Fibroblast of skin of right quadriceps (primary cell): ENCODE data around the gene SPTBN1.
A peak's percentile ranks its signal among the peaks of the same experiment; 100 is the strongest.

Source experiments
- DNase-seq: peaks from one replicate; pipeline ENCODE4 v3.0.0-alpha.2; 2013

SPTBN1 gene

DNA sequence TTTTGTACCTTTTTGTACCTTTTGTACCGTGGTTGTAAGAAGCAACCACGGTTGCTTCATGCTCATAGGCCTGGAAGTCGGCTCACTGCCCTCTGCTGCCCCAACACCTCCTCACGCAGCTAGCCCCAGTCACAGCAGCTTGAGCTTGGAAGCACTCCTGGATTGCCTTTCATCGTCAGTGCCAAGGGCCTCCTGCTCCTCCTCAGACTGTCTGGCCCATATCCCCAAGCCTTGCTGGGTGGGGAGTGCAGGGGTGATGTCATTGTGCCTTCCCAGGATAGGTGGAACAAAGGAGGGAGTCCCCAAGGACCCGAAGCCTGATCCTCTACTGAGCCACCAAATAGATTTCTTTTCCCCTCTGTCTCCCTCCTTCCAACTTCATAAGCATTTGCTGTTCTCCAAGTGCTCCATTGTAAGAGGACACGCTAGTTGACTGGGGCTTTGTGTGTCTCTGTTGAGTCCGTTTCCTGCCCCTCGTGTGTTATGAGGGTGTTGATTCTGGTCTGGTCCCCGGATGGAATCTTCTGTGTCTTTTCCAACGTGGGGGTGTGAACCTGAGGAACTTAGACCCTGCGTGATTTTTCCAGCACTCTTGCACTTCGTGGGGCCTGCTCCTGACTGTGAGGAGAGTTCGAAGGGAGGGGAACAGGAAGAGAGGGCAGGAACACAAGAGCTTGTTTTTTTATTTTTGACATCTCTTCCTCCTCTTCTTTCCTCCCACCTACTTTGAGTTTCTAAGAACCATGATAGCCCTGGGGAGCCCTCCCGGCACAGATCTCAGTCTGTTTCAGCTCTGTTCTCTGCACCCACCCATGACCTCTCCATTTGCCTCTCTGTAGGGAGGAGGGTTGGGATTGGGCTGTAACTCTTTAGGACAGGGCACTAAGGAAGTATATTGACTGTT, 140.1 kb downstream of the SPTBN1 start:
- DNase-seq: peak; percentile 13

DNA sequence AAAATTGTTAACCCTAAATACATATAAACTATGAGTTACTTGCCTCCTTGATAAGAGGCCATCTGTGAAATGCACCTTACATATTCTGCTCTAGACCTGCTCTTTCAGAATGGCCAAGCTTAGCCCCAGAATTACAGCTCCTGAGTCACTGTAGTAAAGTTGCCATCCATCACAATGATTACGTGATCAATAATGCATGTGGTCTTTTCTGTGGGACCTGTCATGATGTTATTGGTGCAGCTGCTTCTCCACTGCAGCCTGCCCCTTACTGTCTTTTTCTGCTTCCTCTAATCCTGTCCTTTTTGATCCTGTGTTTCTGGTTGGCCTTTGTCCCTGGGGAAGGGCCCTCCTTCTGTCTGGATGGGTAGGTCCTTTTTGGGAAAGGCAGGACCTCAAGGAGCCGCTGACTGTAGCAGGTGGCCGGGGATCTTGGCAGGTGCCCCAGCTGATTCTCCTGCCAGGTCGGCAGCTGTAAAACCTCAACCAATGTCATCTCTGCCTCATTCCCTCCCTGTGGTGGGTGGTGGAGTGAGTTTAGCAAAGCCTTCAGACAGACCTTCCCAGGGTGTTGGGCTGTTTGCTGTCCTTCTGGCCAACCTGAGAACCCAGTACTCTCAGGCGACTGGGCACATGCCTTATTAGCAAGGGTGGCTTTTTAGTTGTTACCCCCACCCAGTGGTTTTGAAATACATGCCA, 141.2 kb downstream of the SPTBN1 start:
- DNase-seq: no peak

DNA sequence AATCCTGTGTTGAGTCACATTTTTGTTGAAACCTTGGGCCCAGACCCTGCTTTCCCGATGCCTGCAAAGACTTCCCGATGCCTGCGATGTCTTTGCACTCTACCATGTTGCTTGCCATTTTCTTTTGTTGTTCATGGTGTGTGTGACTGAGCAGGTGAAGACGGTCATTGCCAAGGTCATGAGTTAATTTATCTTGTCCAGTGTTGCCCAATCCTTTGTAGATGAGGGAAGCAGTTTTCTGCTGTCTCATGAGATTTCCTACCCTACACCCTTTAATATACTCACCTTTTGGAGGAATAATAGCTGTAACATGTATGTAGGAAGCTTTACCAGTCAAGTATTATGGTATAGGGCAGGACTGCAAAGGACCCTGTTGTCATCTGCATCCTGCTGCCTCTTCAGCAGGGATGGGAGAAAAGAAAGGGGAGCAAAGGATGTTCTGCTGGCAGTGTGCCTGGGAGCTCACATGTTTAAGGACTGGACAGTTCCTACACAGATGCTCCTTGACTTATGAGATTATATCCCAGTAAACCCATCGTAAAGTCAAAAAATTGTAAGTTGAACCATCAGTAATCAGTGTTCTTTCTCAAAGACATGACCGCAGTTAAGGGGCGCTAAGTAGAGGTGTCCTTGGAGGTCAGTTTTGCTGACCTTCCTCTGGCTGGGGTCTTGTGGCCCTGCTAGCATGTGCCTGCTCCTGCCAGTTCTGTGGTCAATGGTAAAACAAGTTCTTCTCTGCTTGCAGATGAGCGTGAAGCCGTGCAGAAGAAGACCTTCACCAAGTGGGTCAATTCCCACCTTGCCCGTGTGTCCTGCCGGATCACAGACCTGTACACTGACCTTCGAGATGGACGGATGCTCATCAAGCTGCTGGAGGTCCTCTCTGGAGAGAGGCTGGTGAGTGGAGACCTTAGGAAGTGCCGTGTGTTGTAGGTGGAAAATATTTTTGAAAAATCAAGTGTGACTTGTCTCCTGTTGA, 142.5 kb downstream of the SPTBN1 start:
- no peak for DNase-seq

DNA sequence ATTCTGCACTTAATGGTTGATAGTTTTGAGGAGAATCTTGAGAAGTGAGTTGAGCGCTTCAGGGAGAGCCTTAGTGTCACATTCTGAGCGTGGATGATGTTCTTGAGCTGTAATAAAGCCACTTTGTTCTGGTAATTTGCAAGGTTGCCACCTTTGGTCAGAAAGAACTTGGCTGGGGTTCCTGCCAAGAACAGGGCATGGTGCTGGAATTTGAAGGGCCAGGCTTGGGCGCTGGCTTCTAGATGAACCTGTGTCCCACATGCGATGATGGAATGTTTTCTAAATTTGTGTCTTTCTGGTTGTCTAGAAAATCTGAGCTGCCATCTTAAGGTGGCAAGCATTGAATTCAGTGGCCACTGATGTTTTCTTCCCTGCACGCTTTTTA, 143.2 kb downstream of the SPTBN1 start:
- no peak for DNase-seq

DNA sequence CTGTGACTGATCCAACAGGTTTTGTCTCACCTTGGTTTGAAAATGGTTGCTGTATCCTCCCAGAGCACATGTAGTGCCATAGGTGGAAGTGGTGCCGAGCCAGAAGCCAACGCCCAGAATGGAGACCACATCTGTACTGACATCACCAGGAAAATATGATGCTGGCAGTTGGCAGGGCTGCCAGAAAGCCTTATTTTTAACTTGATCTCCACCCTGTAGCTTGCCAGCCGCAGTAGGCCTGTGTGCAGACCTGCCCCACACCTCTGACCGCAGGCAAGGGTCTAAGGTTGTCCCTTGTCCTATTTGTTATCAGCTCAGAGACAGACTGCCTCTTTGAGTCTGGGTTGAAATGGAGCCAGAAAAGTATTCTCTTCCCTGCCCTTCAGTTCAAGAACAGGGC, 143.8 kb downstream of the SPTBN1 start:
- no peak for DNase-seq

DNA sequence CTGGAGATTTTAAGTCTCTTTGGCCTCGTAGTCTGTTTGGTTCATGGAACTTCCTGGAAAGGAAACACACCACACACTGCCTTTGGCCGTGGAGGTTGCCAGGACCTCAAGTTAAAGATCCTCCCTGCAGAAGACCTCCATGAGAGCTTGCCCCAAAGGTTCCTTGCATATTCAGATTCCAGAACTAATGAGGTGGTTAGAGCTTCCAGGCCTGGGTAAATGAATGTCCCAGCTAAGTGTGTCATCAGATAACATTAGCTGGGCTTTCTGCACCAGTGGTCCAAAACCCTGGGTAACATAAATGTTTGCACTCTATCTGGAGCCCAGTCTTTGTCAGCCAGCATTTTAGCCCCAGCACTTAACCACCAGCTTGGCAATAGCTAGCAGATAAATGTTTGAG, 145.2 kb downstream of the SPTBN1 start:
- no peak for DNase-seq

DNA sequence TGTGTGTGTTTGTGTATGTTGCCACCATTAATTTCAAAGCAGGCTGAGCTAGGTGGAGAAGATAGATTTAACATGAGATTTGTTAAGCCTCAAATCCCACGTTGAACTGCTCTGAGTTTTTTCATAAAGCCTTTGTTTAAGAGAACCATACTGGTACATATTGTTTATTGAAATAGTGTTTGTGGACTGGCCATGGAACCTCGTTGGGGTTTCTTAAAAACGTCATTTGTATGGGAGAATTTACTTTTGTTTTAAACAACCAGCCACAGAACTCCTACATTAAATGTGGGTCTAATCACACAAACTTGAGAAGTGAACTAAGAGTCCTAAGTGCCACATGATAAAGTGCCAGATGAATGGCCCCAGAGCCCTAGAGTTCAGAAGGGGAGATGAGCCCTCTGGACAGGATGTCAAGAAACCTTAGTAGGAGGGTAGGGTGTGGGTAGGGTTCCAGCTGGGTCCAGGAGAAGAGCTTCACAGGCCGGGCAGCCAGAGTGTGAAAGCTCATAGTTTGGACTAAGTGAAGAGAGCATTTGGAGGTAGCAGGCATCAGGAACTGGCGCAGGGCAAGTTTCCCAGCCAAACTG, 146.7 kb downstream of the SPTBN1 start:
- no peak for DNase-seq

DNA sequence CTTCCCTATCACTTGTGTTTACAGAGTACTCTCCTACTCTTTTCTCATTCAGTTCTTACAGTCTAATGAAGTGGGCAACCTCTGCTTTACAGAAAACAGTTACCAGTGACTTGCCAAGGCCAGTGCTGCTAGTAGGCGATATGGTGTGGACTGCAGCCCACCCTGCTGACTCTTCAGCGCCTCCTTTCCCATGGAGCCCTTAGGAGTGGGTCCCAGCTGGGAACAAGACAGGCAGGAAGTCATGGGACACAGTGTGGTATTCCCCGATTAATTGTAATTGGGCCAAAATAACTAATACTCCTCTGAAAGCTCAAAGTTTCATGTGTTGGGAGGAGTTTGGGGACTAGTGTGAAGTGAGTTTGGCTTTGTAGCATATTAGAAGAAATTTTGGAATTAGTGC, 147.2 kb downstream of the SPTBN1 start:
- no peak for DNase-seq

DNA sequence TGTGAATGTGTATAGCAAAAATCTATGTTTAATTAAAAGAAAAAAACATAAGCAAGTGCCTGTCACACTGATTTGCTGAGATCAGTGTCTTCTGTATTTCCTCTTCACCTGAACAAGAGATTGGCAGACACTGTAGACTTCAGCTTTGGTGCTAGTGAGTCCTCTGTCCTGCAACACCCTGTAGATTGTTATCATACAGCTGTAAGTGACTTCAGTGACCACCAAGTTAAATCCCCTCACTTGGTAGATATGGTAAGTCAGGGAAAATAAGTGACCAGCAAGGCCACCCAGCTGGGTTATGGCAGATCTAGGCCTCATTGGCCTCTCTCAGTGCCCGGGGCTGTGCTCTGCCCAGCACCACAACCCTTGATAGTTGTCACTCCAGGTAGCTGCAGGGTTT, 147.7 kb downstream of the SPTBN1 start:
- no peak for DNase-seq

DNA sequence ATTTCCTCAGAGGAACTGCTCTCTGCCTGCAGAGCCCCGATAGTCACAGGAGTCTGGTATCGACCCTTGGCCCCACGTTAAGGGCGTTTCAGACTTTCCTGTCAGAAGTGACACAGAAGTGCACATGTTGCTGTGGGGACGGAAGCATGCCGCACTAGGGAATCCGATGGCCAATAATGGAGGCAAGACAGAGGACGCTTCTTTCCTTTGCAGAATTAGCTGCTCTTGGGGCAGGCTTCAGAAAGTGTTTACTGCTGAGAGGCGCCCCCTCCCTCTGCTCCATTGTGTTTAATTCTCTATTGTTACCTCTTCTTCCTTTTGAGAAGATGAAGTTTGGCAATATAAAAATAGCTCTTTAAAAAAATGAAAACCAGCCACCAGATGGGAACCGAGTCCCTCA, 148.7 kb downstream of the SPTBN1 start:
- DNase-seq: no peak

DNA sequence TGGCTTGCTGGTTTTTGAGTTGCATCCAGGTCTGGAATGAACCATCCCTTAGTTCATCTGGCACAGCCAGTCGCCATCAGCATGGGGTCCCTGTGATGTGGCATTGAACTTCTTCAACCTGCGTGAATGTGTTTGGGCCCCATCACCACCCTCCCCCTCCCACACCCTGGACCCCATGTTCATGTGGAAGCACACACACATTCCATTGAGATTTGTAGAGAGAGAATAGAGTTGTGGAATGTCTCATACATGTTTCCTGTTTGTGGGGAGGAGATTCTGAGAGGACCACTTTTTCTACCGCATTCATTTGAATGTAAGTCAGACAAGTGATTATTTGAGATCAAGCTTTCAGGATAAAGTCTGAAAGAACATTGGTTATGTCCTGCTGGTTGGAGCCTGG, 149.7 kb downstream of the SPTBN1 start:
- peak; percentile 76 for DNase-seq

DNA sequence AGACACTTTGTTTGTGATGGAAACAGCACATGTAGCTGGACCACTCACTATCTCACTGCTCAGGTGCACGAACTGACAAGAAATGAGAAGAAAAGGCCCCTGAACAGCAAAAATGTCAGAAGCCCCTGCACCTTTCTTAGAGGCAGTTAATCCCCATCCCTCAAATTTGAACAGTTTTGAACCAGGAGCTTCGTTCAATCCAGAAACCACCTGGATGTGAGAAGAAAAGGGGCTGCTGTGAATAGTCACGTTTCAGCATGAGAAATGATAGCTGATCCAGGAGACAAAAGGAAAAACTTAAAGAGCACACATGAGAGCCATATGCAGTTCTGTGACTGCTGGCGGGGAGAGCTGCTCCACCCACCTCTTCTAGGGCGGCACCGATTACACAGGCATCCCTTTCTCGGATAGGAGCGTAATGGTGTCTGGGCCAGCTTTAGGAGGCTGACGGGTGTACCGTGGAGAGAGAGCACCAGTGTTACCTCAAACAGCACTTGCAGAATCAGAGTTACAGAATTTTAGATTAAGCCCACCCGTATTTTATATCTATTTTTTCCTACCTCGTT, 150.3 kb downstream of the SPTBN1 start:
- DNase-seq: peak; percentile 38

DNA sequence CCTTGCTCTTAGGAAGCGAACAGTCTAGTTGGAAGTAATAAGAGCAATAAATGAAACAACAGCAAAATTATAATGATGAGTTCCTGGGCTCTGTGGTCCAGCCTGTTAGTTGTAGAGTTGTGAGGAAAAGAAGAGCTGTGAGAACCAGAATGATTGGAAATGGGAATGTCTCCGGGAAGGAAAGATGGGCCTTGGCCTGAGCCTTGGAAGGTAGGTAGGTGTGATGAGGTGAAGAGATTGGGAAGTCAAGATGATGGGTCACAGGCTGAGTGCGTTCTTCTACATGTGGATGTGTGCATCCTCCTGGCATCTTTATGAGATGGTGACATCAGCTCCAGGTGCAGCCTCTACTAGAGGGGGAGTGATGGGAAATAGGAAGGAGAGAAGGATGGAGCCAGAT, 152.1 kb downstream of the SPTBN1 start:
- DNase-seq: no peak

DNA sequence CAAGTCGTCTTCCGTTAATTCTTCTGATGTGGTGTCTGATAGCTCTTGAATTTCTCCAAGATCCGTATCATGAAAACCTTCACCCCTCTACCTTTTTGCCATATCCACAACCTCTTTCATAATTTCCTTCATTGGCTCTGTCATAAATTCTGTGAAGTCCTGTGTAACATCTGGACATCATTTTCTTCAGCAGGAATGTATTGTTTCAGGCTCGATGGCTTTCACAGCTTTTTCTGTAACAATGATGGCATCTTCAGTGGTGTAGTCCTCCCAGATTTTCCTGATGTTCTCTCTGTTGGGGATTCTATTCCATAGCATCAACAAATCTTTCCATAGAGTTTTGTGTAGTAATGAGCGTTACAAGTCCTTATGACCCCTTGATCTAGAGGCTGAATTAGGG, 153.1 kb downstream of the SPTBN1 start:
- no peak for DNase-seq

DNA sequence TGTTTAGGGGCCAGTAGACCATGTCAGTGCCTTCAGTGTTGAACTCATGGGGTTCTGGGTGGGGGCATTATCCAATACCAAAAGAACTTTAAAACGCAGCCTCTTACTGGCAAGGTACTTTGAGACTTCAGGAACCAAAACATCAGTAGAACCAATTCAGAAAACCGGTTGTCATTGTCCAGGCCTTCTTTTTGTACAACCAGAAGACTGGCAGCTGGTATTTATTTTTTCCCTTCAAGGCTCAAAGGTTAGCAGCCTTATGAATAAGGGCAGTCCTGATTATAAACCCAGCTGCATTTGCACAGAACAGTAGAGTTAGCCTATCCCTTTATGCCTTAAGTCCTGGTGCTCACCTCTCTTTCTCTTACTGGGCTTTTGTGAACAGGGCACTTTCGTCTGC, 153.5 kb downstream of the SPTBN1 start:
- DNase-seq: no peak

DNA sequence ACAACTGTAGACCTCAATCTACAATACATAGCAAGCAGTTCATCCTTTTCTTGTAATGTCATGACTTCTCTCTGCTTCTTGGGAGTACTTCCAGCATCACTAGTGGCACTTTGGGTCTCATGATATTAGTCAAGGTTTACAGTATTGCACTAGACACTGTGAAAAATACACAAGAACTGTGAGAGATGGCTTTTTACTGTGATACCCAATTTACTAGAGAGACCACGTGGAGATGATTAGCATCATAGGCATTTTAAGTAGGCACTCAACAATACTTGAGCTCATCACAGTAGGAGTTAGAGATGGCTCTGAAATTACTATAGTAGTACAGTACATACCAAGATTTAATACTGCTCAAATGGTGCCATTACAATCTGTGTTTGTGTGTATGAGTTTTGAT, 154.6 kb downstream of the SPTBN1 start:
- DNase-seq: peak; percentile 50

DNA sequence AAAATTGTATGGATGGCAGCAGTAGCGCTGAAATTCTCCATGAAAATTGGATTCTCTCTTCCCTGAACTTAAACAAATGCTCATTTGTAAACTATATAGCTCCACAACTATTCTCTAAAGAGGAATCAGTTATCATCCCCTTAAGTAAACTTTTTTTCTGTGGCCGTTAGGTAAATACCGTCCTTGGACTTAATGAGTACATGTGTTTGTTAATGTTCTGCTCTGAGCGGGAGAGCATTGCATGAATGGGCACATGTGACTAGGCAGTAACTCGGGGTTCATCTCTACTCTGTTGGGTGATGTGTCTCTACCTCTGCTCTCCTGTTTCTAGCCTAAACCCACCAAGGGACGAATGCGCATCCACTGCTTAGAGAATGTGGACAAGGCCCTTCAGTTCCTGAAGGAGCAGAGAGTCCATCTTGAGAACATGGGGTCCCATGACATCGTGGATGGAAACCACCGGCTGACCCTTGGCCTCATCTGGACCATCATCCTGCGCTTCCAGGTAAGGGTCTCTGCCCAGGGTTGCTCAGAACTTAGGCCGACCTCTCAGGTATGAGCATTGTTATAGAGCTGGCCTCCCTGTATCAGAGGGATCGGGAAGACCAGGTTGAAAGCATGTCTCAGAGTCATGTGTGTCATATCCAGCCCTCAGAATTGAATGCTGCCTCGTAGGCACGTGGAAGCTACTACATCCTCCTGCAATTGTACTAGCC, 155.9 kb downstream of the SPTBN1 start:
- DNase-seq: no peak

DNA sequence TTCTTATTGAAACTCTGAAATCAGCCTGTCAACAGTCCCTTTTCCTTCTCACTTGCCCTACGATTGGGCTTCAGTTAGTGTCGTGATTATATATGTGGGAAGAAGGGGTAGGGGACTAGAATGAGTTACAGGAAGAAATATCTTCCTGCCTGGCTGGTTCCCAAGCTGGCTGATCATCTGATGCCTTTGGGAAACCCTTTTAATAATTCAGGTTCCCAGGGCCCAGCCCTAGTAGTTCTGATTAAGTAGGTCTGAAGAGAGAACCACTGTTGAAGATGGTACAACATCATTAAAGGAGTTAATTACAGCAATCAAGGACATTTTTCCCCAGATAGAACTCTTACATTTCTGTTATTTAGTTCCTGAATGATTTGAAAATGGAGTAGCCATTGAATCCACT, 157.3 kb downstream of the SPTBN1 start:
- DNase-seq: no peak

DNA sequence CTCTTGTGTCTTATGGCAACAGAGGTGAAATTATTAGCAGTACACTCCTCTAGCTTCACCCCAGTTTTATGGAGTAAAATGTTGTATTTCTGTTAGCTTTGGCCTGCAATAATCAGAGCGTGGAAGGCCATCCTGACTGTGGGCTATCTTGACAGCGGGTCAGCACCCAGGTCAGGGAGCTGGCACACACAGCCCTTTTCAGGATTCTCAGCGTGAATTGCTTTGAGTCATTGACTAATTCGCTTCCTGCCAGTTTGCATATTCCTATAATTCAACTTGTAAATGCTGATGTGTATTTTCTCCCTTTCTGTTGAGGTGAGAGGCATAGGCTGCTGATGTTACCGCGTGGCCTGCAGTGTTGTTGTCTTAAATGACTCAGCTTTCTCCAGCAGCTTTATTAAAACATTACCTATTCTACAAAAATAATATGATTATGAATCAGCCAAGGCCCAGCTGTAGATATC, 157.7 kb downstream of the SPTBN1 start:
- DNase-seq: peak; percentile 52

DNA sequence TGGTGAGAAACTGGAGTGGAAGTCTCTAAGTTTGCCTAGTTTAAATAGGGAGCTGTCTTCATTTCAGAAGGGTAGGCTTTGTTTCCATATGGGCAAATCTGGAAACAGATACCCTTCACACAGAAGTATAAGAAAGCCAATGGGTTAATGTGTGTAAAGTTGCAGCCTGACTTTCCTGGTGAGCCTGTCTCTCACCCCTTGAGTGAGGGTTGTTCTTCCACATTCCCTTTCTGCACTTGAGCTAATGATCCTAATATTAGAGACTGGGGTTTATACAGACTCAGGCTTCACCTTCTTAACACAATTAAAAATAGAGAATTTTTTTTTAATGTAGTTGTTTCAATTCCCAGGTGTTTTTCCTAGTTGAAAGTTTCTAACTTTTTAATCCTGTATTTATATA, 158.7 kb downstream of the SPTBN1 start:
- no peak for DNase-seq

DNA sequence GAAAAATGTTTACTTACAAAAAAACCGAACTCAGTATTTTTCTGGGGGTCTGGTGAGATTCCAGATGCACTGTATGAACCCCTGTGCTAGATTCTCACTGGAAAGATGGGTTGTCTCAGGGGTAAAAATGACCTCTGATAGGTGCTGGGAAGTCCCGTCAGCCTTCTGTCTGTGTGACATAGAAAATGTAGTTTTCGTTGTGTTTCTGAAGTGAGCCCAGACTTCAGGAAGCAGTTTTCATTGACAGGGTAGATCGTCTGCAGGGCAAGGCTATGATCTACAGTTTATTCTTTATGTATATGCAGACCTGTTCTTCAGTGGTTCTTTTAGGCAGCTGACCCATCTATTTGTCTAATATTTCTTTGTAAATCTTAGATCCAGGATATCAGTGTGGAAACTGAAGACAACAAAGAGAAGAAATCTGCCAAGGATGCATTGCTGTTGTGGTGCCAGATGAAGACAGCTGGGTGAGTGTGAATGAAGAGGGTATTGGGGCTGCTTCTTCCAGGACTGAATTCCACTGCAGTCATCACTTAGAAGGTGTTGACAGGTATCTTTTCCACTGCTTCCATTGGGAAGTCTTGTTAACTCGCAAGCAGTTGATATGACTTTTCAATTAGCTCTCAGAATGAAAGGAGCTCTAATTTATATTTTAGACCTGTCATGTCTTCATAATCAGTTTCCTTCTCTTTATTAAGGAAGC, 159.9 kb downstream of the SPTBN1 start:
- no peak for DNase-seq
